Peyer's patch (tissue), 4 donors: ENCODE data around the gene PRSS56. TPM values are rescaled to one million over a fixed set of nuclear protein-coding genes. Genes with fewer than 3 reads are reported as not detected.

Source experiments
- DNase-seq, 3 donors: peaks; one replicate each; pipeline ENCODE4 v3.0.0-alpha.2; 2017 to 2019
- H3K27ac ChIP-seq, 4 donors: fragments of 200-600 bp; sonication (generic); one replicate each; pipeline ENCODE4 v1.5.1; 2016 to 2019
- H3K27me3 ChIP-seq, 2 donors: fragments of 200-600 bp; sonication (generic); one replicate each; pipeline ENCODE4 v1.5.1; 2019
- H3K36me3 ChIP-seq, 3 donors: fragments of 200-600 bp; sonication (generic); one replicate each; pipeline ENCODE4 v1.5.1; 2016 to 2019
- H3K4me1 ChIP-seq, 4 donors: fragments of 200-600 bp; sonication (generic); one replicate each; pipeline ENCODE4 v1.5.1; 2016 to 2019
- H3K4me3 ChIP-seq, 4 donors: fragments of 200-600 bp; sonication (generic); 1 replicate in 3 of 4; 2 replicates in 1 of 4; pipeline ENCODE4 v1.5.1; 2016 to 2019; ENCODE audit warnings: mild to moderate bottlenecking in 1 of 4
- H3K9me3 ChIP-seq, 4 donors: fragments of 200-600 bp; sonication (generic); one replicate each; pipeline ENCODE4 v1.5.1; 2016 to 2019; ENCODE audit warnings: mild to moderate bottlenecking in 1 of 4
- POLR2A ChIP-seq, 2 donors: fragments of 450-650 bp; IDR thresholded peaks; one replicate each; pipeline ENCODE4 v1.5.1; 2017; ENCODE audit warnings: antibody characterized with exemption in 2 of 2, mild to moderate bottlenecking in 2 of 2, moderate library complexity in 2 of 2
- total RNA-seq, 4 donors: library from RNA; depleted of rRNA; stranded (reverse); fragments of >200 nt; gene quantifications; one replicate each; pipeline ENCODE4 v1.1.0, GENCODE V29; 2016
- TF ChIP-seq, protein P1 (sequence below), 6 experiments: fragments of 450-650 bp in 4 of 6; fragments of 200-600 bp in 2 of 6; sonication (generic) in 1 of 6; IDR thresholded peaks; one replicate each; pipeline ENCODE4 v1.5.1; 2017 to 2019; ENCODE audit warnings: antibody characterized with exemption in 6 of 6, mild to moderate bottlenecking in 3 of 6, moderate library complexity in 1 of 6

The PRSS56 gene
- total RNA-seq, result not detected

- Histone ChIP-seq H3K36me3 (no peaks in the 10 kb centered on the region), H3K9me3 (no peaks in the 10 kb centered on the region), H3K4me3 (no peak within 1 kb of the TSS), H3K4me1 (peaks cover 0 to 25% (median 16%) of the 10 kb centered on the region in 4 donors), H3K27ac (no peak within 1 kb of the TSS), H3K27me3 (peaks cover 0 to 27% of the 10 kb centered on the region in 2 donors)
- DNase-seq, result no peak
- TF ChIP-seq, protein P1, sequence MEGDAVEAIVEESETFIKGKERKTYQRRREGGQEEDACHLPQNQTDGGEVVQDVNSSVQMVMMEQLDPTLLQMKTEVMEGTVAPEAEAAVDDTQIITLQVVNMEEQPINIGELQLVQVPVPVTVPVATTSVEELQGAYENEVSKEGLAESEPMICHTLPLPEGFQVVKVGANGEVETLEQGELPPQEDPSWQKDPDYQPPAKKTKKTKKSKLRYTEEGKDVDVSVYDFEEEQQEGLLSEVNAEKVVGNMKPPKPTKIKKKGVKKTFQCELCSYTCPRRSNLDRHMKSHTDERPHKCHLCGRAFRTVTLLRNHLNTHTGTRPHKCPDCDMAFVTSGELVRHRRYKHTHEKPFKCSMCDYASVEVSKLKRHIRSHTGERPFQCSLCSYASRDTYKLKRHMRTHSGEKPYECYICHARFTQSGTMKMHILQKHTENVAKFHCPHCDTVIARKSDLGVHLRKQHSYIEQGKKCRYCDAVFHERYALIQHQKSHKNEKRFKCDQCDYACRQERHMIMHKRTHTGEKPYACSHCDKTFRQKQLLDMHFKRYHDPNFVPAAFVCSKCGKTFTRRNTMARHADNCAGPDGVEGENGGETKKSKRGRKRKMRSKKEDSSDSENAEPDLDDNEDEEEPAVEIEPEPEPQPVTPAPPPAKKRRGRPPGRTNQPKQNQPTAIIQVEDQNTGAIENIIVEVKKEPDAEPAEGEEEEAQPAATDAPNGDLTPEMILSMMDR (IDR thresholded peaks at IDR 0.05), result no peak
Measured at GRCh38 chr2:232519581-232520438, at the start of gene PRSS56. PRSS56 (plus strand) TSS chr2:232520388; CDS start chr2:232520599, 211 bp downstream.

DNA sequence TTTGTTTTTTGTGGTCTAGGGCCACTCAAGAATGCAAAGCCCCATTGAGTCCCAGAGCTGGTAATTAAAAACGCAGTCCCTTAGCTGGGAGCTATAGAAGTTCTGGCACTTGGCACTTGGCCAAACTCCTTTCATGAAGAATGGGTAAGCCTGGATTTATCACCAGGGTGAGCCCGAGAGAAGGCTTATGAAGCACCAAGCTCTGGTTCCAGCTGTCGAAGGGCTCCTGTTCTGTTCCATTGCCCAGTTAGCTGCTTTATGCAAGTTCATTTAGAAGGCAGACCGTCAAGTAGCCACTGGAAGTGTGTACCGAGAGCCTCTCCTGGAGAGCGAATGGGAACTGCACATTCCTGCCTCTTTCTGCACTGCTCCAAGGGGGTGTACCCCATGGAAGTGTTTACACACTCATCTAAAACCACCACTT, 46.7 kb upstream of the PRSS56 start:
- no peak for TF ChIP-seq POLR2A (IDR thresholded peaks at IDR 0.05)
- TF ChIP-seq, protein P1 (IDR thresholded peaks at IDR 0.05), result no peak
- H3K36me3 ChIP-seq, result no peaks in the 10 kb centered on the region
- no peak overlapping the region for H3K4me3 ChIP-seq
- no peaks in the 10 kb centered on the region for H3K27me3 ChIP-seq
- H3K4me1 ChIP-seq, result no peaks in the 10 kb centered on the region
- peaks cover 0 to 4% (median 0%) of the 10 kb centered on the region in 4 donors for H3K9me3 ChIP-seq
- no peak for DNase-seq
- H3K27ac ChIP-seq, result no peak overlapping the region

- Histone ChIP-seq H3K4me3 (no peak overlapping the region), H3K27me3 (no peaks in the 10 kb centered on the region), H3K4me1 (no peaks in the 10 kb centered on the region), H3K36me3 (no peaks in the 10 kb centered on the region), H3K9me3 (peaks cover 0 to 4% (median 0%) of the 10 kb centered on the region in 4 donors), H3K27ac (no peak overlapping the region)
- DNase-seq, result no peak
- TF ChIP-seq, protein P1 (IDR thresholded peaks at IDR 0.05), result no peak
- TF ChIP-seq POLR2A (IDR thresholded peaks at IDR 0.05), result no peak
Measured at GRCh38 chr2:232476045-232476444, 44.1 kb upstream of the PRSS56 start.

DNA sequence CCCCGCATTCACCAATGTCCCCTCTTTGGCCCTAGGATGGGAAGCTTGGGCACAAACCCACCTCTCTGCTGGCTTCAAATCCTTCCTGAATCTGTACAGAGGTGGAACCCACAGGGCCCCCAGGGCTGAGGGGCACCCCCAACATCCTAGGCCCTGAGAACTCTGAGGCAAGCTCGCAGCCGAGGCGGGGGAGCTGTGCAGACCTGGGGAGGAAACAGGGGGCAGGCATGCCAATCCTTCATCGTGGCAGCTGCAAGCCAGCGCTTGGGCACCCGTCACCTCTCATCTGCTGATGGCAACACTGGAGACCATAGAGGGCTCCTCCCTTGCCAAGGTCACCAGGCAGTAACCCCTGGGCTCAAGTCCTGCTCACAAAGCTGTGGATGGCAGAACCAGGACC, 43.4 kb upstream of the PRSS56 start:
- peaks cover 0 to 2% (median 0%) of the 10 kb centered on the region in 4 donors for H3K9me3 ChIP-seq
- peak in 1 of 3 donors; percentile 33 for DNase-seq
- TF ChIP-seq, protein P1 (IDR thresholded peaks at IDR 0.05), result no peak
- TF ChIP-seq POLR2A (IDR thresholded peaks at IDR 0.05), result no peak
- no peaks in the 10 kb centered on the region for H3K36me3 ChIP-seq
- H3K27me3 ChIP-seq, result no peaks in the 10 kb centered on the region
- H3K4me1 ChIP-seq, result no peaks in the 10 kb centered on the region
- no peak overlapping the region for H3K4me3 ChIP-seq
- H3K27ac ChIP-seq, result no peak overlapping the region

DNA sequence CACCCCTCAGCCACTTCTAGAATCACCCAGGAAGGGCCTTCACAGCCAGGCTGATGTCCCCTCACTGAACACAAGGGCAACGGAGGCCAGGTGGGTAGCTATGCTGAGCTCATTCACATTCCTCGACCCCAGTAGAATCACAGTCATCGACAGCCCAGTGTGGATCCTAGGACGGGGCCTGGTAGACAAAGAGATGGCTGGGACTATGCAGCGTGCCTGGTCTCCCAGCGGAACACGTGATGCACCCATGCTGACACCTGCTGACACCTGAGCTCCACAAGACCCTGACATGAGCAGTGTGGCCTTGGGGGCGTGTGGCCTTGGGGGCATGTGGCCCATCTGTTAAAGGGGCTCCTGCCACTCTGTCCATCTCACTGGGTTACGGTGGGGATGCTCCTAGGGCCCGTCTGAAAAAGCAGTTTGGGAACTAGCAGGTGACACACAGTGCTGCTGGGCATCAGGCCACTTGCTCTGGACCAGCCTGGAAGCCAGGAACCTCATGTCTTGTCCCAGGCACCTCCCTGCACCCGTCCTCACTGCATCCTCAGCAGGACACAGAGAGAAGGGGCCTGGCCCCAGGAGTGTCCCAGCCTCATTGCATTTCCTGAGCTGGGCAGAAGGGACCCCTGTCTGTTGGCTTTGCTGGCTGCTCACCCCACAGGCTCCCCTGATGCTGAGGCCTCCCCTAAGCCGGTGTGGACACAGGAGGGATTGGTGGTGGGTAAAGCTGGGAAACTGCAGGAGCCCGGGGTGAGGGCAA, 42.3 kb upstream of the PRSS56 start:
- Histone ChIP-seq H3K27ac (no peak overlapping the region), H3K9me3 (no peaks in the 10 kb centered on the region), H3K4me1 (no peaks in the 10 kb centered on the region), H3K4me3 (no peak overlapping the region), H3K36me3 (no peaks in the 10 kb centered on the region), H3K27me3 (no peaks in the 10 kb centered on the region)
- TF ChIP-seq POLR2A (IDR thresholded peaks at IDR 0.05), result no peak
- DNase-seq, result peak in 1 of 3 donors; percentile 18
